T-cell (primary cell): ENCODE data around the gene OR51A2. TPM values are rescaled to one million over a fixed set of nuclear protein-coding genes. Genes with fewer than 3 reads are reported as not detected.

ENCODE experiments used
- total RNA-seq, 35 experiments: library from RNA in 6 of 35; stranded (reverse) in 6 of 35; fragments of 120-200 nt in 1 of 35; gene quantifications; one replicate each; pipeline versions ENCODE4 v1.2.1 to v1.2.4 and lab custom pipeline; 2013 to 2026

The OR51A2 gene
- total RNA-seq, 5 donors from 2014 or later (not counting 1 experiment from before 2014, with no cell fraction given) = not detected

Other genes starting within 250 kb of the OR51A2 start
- gene OR51F1, start 185.8 kb downstream of the OR51A2 start, total RNA-seq = not detected
- gene OR52R1, start 151.3 kb downstream of the OR51A2 start, total RNA-seq = not detected
- not detected for gene OR51F2, start 134.4 kb downstream of the OR51A2 start, total RNA-seq
- not detected for gene OR51S1, start 106.5 kb downstream of the OR51A2 start, total RNA-seq
- gene OR51T1, start 73.8 kb downstream of the OR51A2 start, total RNA-seq = not detected
- not detected for gene OR51A7, start 51.9 kb downstream of the OR51A2 start, total RNA-seq
- gene OR51G2, start 36.4 kb downstream of the OR51A2 start, total RNA-seq = not detected
- gene OR51G1, start 31.4 kb downstream of the OR51A2 start, total RNA-seq = not detected
- not detected for gene OR51A4, start 8.1 kb downstream of the OR51A2 start, total RNA-seq
- gene OR51L1, start 39.1 kb upstream of the OR51A2 start, total RNA-seq = not detected
- not detected for gene OR52J3, start 90.8 kb upstream of the OR51A2 start, total RNA-seq
- gene OR52E2, start 103.9 kb upstream of the OR51A2 start, total RNA-seq = not detected
- gene OR52E1, start 113.9 kb upstream of the OR51A2 start, total RNA-seq = not detected
- gene OR52A5, start 182.6 kb upstream of the OR51A2 start, total RNA-seq = not detected
- gene OR52A1, start 199.0 kb upstream of the OR51A2 start, total RNA-seq = not detected
- gene OR51V1, start 245.0 kb upstream of the OR51A2 start, total RNA-seq = not detected